Kidney epithelial cell (primary cell): ENCODE data around the gene DUSP22. TPM values are rescaled to one million over a fixed set of nuclear protein-coding genes. Genes with fewer than 3 reads are reported as not detected.

Experiments
- DNase-seq: peaks from one replicate; pipeline ENCODE4 v3.0.0-alpha.2; 2010; ENCODE audit warnings: low read depth
- H3K27me3 ChIP-seq: 2 replicates; pipeline ENCODE4 v1.6.0; 2011; ENCODE audit warnings: low read length; ENCODE audit not compliant: control insufficient read depth, insufficient read depth
- H3K36me3 ChIP-seq: 2 replicates; pipeline ENCODE4 v1.5.1; 2011; ENCODE audit warnings: low read length; ENCODE audit not compliant: control insufficient read depth, insufficient read depth
- H3K4me3 ChIP-seq: 2 replicates; pipeline ENCODE4 v1.5.1; 2011; ENCODE audit warnings: low read depth, mild to moderate bottlenecking, control low read depth, low read length
- total RNA-seq: library from RNA; depleted of rRNA; stranded (reverse); fragments of >200 nt; gene quantifications from 2 replicates; pipeline ENCODE4 v1.2.3, GENCODE V29; 2015
- TF ChIP-seq, protein P1 (sequence below): IDR thresholded peaks from 2 replicates; pipeline ENCODE4 v1.5.1; 2011; ENCODE audit warnings: mild to moderate bottlenecking, moderate library complexity, low read length, control low read depth, inconsistent platforms; ENCODE audit not compliant: insufficient read depth, poor library complexity, severe bottlenecking

The DUSP22 gene
- total RNA-seq, 1 donor from 2014 or later = 35.9 TPM

DNA sequence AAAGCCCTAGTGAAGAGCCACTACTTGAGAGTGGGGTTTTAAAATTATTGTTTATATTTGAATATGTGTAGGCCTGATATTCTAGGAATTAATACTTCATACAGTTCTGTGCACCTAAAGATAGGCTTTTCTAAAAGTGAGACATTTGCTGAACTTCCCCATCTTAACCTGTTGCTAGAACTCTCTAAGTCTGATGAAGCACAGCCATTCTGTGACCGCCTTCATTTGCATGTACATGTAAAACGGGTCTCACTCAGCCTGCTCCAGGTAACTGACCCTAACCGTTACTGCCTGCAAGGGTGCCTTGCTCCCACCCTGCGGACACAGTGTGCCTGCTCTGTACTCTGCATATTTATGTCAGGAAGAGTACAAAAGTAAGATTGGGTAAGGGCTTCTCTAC is 54.9 kb downstream of the DUSP22 start:
- DNase-seq = no peak
- TF ChIP-seq, protein P1, sequence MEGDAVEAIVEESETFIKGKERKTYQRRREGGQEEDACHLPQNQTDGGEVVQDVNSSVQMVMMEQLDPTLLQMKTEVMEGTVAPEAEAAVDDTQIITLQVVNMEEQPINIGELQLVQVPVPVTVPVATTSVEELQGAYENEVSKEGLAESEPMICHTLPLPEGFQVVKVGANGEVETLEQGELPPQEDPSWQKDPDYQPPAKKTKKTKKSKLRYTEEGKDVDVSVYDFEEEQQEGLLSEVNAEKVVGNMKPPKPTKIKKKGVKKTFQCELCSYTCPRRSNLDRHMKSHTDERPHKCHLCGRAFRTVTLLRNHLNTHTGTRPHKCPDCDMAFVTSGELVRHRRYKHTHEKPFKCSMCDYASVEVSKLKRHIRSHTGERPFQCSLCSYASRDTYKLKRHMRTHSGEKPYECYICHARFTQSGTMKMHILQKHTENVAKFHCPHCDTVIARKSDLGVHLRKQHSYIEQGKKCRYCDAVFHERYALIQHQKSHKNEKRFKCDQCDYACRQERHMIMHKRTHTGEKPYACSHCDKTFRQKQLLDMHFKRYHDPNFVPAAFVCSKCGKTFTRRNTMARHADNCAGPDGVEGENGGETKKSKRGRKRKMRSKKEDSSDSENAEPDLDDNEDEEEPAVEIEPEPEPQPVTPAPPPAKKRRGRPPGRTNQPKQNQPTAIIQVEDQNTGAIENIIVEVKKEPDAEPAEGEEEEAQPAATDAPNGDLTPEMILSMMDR = no peak
- Histone ChIP-seq H3K36me3 (no peaks in the 10 kb centered on the region), H3K27me3 (no peaks in the 10 kb centered on the region), H3K4me3 (no peak overlapping the region)

GRCh38 chr6:347951-348859 is 55.9 kb downstream of the DUSP22 start:
- Histone ChIP-seq H3K4me3 (no peak overlapping the region), H3K36me3 (no peaks in the 10 kb centered on the region), H3K27me3 (no peaks in the 10 kb centered on the region)
- DNase-seq = no peak
- TF ChIP-seq, protein P1 = no peak

- no peaks in the 10 kb centered on the region for H3K27me3 ChIP-seq
- H3K4me3 ChIP-seq = no peak overlapping the region
- H3K36me3 ChIP-seq = no peaks in the 10 kb centered on the region
- DNase-seq = no peak
- TF ChIP-seq, protein P1 = no peak
These were observed 56.6 kb downstream of the DUSP22 start for GRCh38 chr6:348860-349396.

DNA sequence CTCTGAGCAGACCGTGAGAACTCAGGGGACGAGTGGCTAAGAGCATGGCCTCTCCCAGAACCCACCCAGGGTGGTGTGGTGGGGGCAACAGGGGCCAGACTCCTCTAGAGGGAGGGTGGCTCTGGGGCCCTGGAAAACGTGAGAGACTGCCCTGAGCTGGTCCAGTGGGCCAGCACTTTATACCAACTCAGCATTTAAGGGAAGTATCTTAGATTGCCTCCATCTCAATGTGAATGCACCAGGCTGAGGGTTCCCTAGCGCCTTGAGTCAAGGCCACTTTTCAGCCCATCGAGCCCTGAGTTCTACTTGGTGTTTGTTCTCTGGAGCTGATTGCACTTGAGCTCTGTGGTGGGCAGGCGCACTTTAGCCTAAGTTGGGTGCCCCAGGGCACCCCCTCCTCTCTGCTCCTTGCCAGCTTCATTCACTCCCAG is 57.2 kb downstream of the DUSP22 start:
- no peak overlapping the region for H3K4me3 ChIP-seq
- DNase-seq = no peak
- H3K27me3 ChIP-seq = no peaks in the 10 kb centered on the region
- H3K36me3 ChIP-seq = no peaks in the 10 kb centered on the region
- TF ChIP-seq, protein P1 = no peak

GRCh38 chr6:350371-350770 is 58.1 kb downstream of the DUSP22 start:
- TF ChIP-seq, protein P1 = no peak
- H3K4me3 ChIP-seq = no peak overlapping the region
- H3K36me3 ChIP-seq = no peaks in the 10 kb centered on the region
- no peaks in the 10 kb centered on the region for H3K27me3 ChIP-seq
- no peak for DNase-seq
